Caco-2 (cell line): Measurements from ENCODE around the gene PLXNA2. TPM values are rescaled to one million over a fixed set of nuclear protein-coding genes. Genes with fewer than 3 reads are reported as not detected.

ENCODE experiments used
- BruUV-seq: library from RNA; stranded (reverse); fragments of 400-500 nt; replicated peaks from 2 replicates; lab custom pipeline; 2021; lab: Mats Ljungman, UMichigan
- CTCF ChIA-PET: fragments of 300-600 bp; sonication (Branson Sonifier 250); formaldehyde crosslinking; loops from one replicate; lab custom pipeline; 2022; ENCODE audit warnings: antibody characterized with exemption; lab: Charles Lee
- POLR2A ChIA-PET: fragments of 300-600 bp; sonication (Branson Sonifier 250); formaldehyde crosslinking; loops from one replicate; lab custom pipeline; 2022; ENCODE audit warnings: antibody characterized with exemption; lab: Charles Lee
- DNase-seq, 2 experiments: peaks; one replicate each; pipeline versions ENCODE4 v3.0.0 to v3.0.0-alpha.2; 2020 to 2022
- H3K27me3 ChIP-seq: replicated peaks from 2 replicates; pipeline ENCODE4 v1.6.0; 2011; ENCODE audit warnings: low read length; ENCODE audit not compliant: control insufficient read depth, insufficient read depth
- H3K36me3 ChIP-seq: 2 replicates; pipeline ENCODE4 v1.5.1; 2011; ENCODE audit warnings: low read length; ENCODE audit not compliant: control insufficient read depth, insufficient read depth
- H3K4me1 ChIP-seq: fragments of 250-450 bp; sonication (Bioruptor Pico); 2 replicates; pipeline ENCODE4 v1.5.1; 2020; ENCODE audit warnings: mild to moderate bottlenecking
- H3K4me3 ChIP-seq: 2 replicates; pipeline ENCODE4 v1.5.1; 2011; ENCODE audit warnings: low read depth, mild to moderate bottlenecking, control low read depth, low read length
- H3K9me3 ChIP-seq: fragments of 250-450 bp; sonication (Bioruptor Pico); 2 replicates; pipeline ENCODE4 v1.5.1; 2020; ENCODE audit warnings: mild to moderate bottlenecking, moderate library complexity
- H3K27ac Mint-ChIP-seq: one replicate; pipeline ENCODE4 v1.8.0; 2022; ENCODE audit warnings: mixed read lengths; ENCODE audit not compliant: unreplicated experiment
- H3K27me3 Mint-ChIP-seq: one replicate; pipeline ENCODE4 v1.8.0; 2022; ENCODE audit warnings: mixed read lengths; ENCODE audit not compliant: insufficient read depth, unreplicated experiment
- H3K36me3 Mint-ChIP-seq: one replicate; pipeline ENCODE4 v1.8.0; 2022; ENCODE audit warnings: mild to moderate bottlenecking, mixed read lengths; ENCODE audit not compliant: insufficient read depth, unreplicated experiment
- H3K4me1 Mint-ChIP-seq: one replicate; pipeline ENCODE4 v1.8.0; 2022; ENCODE audit warnings: low read depth, mixed read lengths; ENCODE audit not compliant: unreplicated experiment
- H3K4me3 Mint-ChIP-seq: one replicate; pipeline ENCODE4 v1.8.0; 2022; ENCODE audit warnings: mild to moderate bottlenecking, moderate library complexity, mixed read lengths; ENCODE audit not compliant: unreplicated experiment
- H3K9me3 Mint-ChIP-seq: one replicate; pipeline ENCODE4 v1.8.0; 2022; ENCODE audit warnings: mixed read lengths; ENCODE audit not compliant: unreplicated experiment
- intact Hi-C: fragments of 100-400 bp; cut with micrococcal nuclease; formaldehyde crosslinking; loops from one replicate; pipeline ENCODE4 v1.10.0; 2022; ENCODE audit not compliant: unreplicated experiment
- total RNA-seq: library from RNA; stranded (reverse); gene quantifications from 2 replicates; pipeline ENCODE4 v1.2.3, GENCODE V29; 2022
- TF ChIP-seq, protein P1 (sequence below), 2 experiments: fragments of 200-600 bp in 1 of 2; IDR thresholded peaks; 1 replicate in 1 of 2; 2 replicates in 1 of 2; pipeline versions ENCODE4 v1.5.1 to v1.8.0; 2011 to 2022; ENCODE audit warnings: antibody characterized with exemption in 1 of 2, control low read depth in 1 of 2, inconsistent platforms in 1 of 2, low read depth in 1 of 2, low read length in 1 of 2, mild to moderate bottlenecking in 1 of 2, moderate library complexity in 1 of 2; ENCODE audit not compliant: insufficient read depth in 1 of 2, severe bottlenecking in 1 of 2, unreplicated experiment in 1 of 2

The PLXNA2 gene
- total RNA-seq, 1 experiment from 2014 or later = 3.2 TPM

GRCh38 chr1:208054911-208055379 is 189.2 kb downstream of the PLXNA2 start:
- no peak overlapping the region for H3K4me3 ChIP-seq

DNA sequence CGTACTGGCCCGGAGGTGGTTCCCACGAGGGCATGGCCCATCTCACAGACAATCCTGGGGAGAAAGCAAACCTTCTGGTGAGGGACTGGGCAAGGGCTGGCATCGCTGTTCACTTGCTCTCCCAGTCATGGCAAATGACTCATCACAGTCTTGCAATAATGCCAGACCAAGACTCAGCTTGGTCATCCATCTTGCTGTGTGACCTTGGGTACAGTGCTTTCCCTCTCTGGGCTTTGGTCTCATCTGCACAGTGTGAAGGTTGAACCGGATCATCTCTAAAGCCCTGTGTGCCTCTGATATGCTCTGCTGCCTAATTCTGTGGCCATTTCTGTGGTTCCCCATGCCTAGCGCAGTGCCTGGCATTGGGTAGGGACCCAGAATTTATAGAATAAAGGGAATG is 189.7 kb downstream of the PLXNA2 start:
- H3K4me3 Mint-ChIP-seq = no peak overlapping the region
- CTCF ChIA-PET = interaction anchor here (0.7 to 1.4 kb wide), 2 partner anchors 136 to 191 kb away, joined by 3 to 5 read pairs; no protein-coding TSS in a partner anchor

More at GRCh38 chr1:208054911-208055379, 189.2 kb downstream of the PLXNA2 start:
- no peak for DNase-seq
- Histone ChIP-seq H3K36me3 (no peaks in the 10 kb centered on the region), H3K4me1 (peaks cover 32% of the 10 kb centered on the region), H3K9me3 (no peaks in the 10 kb centered on the region), H3K27me3 (no peaks in the 10 kb centered on the region)
- POLR2A ChIA-PET = no interaction called here
- no TSS peak for BruUV-seq
- Mint-ChIP-seq H3K27ac (no peak overlapping the region), H3K27me3 (no peaks in the 10 kb centered on the region), H3K4me1 (peaks cover 16% of the 10 kb centered on the region), H3K36me3 (no peaks in the 10 kb centered on the region), H3K4me3 (no peak overlapping the region), H3K9me3 (no peaks in the 10 kb centered on the region)
- TF ChIP-seq, protein P1, sequence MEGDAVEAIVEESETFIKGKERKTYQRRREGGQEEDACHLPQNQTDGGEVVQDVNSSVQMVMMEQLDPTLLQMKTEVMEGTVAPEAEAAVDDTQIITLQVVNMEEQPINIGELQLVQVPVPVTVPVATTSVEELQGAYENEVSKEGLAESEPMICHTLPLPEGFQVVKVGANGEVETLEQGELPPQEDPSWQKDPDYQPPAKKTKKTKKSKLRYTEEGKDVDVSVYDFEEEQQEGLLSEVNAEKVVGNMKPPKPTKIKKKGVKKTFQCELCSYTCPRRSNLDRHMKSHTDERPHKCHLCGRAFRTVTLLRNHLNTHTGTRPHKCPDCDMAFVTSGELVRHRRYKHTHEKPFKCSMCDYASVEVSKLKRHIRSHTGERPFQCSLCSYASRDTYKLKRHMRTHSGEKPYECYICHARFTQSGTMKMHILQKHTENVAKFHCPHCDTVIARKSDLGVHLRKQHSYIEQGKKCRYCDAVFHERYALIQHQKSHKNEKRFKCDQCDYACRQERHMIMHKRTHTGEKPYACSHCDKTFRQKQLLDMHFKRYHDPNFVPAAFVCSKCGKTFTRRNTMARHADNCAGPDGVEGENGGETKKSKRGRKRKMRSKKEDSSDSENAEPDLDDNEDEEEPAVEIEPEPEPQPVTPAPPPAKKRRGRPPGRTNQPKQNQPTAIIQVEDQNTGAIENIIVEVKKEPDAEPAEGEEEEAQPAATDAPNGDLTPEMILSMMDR (IDR thresholded peaks at IDR 0.05; ENCODE audit: insufficient read depth in 1 of 2, low read depth in 1 of 2, low read length in 1 of 2, severe bottlenecking in 1 of 2, unreplicated experiment in 1 of 2) = peak in 1 of 2 experiments; percentile 15
- intact Hi-C loops = no loop called here
- CTCF ChIA-PET = interaction anchor here (0.7 to 1.4 kb wide), 2 partner anchors 136 to 190 kb away, joined by 3 to 5 read pairs; no protein-coding TSS in a partner anchor

GRCh38 chr1:208053661-208054060 is 190.5 kb downstream of the PLXNA2 start:
- no peak overlapping the region for H3K4me3 Mint-ChIP-seq
- peaks cover 7% of the 10 kb centered on the region for H3K4me1 Mint-ChIP-seq
- H3K36me3 Mint-ChIP-seq = no peaks in the 10 kb centered on the region
- Histone ChIP-seq H3K9me3 (no peaks in the 10 kb centered on the region), H3K4me1 (peaks cover 19% of the 10 kb centered on the region), H3K4me3 (no peak overlapping the region), H3K27me3 (no peaks in the 10 kb centered on the region), H3K36me3 (no peaks in the 10 kb centered on the region)
- intact Hi-C loops = no loop called here
- H3K27me3 Mint-ChIP-seq = no peaks in the 10 kb centered on the region
- H3K27ac Mint-ChIP-seq = no peak overlapping the region
- no peak for DNase-seq
- ChIA-PET CTCF (no interaction called here), POLR2A (no interaction called here)
- BruUV-seq = no TSS peak
- H3K9me3 Mint-ChIP-seq = no peaks in the 10 kb centered on the region
- TF ChIP-seq, protein P1 (IDR thresholded peaks at IDR 0.05; ENCODE audit: insufficient read depth in 1 of 2, low read depth in 1 of 2, low read length in 1 of 2, severe bottlenecking in 1 of 2, unreplicated experiment in 1 of 2) = no peak

More for the DNA sequence above, 189.7 kb downstream of the PLXNA2 start:
- Histone ChIP-seq H3K36me3 (no peaks in the 10 kb centered on the region), H3K9me3 (no peaks in the 10 kb centered on the region), H3K4me3 (no peak overlapping the region), H3K4me1 (peaks cover 27% of the 10 kb centered on the region), H3K27me3 (no peaks in the 10 kb centered on the region)
- Mint-ChIP-seq H3K9me3 (no peaks in the 10 kb centered on the region), H3K27me3 (no peaks in the 10 kb centered on the region), H3K36me3 (no peaks in the 10 kb centered on the region), H3K27ac (no peak overlapping the region), H3K4me1 (peaks cover 14% of the 10 kb centered on the region)
- intact Hi-C loops = no loop called here
- BruUV-seq = no TSS peak
- TF ChIP-seq, protein P1 (IDR thresholded peaks at IDR 0.05; ENCODE audit: insufficient read depth in 1 of 2, low read depth in 1 of 2, low read length in 1 of 2, severe bottlenecking in 1 of 2, unreplicated experiment in 1 of 2) = no peak
- DNase-seq = no peak
- POLR2A ChIA-PET = no interaction called here
